TTC549 (cell line): ENCODE data around the gene SRMS.
"Not testable (repeated sequence)": the region's sequence is repeated elsewhere in the genome, so short reads cannot be mapped to it uniquely, and the experiment has no call there.

Experiments used
- FAIRE-seq: peaks from 2 replicates; lab custom pipeline; 2012; peaks lifted over from hg19 to GRCh38; lab: Jason Lieb, UNC

The SRMS gene

GRCh38 chr20:63578224-63579016 is 30.9 kb upstream of the SRMS start:
- no peak for FAIRE-seq

- no peak for FAIRE-seq
Observed at GRCh38 chr20:63577317-63577894, 29.9 kb upstream of the SRMS start.

- FAIRE-seq, result no peak
Observed at GRCh38 chr20:63576311-63576710, 28.8 kb upstream of the SRMS start.

- FAIRE-seq, result no peak
Observed at GRCh38 chr20:63574829-63575743, 27.5 kb upstream of the SRMS start.

- no peak for FAIRE-seq
Observed at GRCh38 chr20:63574156-63574828, 26.7 kb upstream of the SRMS start, which contains the start of gene HELZ2. TSS of gene HELZ2 (minus strand) at chr20:63574239. CDS start at chr20:63572385, 1,854 bp downstream.

- no peak for FAIRE-seq
Observed at GRCh38 chr20:63573647-63574131, 26.1 kb upstream of the SRMS start.

- no peak for FAIRE-seq
Observed at GRCh38 chr20:63572788-63573646, 25.5 kb upstream of the SRMS start.

GRCh38 chr20:63572071-63572787 is 24.7 kb upstream of the SRMS start:
- FAIRE-seq, result no peak

- FAIRE-seq, result not testable (repeated sequence)
Observed at GRCh38 chr20:63571087-63571478, 23.5 kb upstream of the SRMS start.

GRCh38 chr20:63570281-63571086 is 22.9 kb upstream of the SRMS start:
- FAIRE-seq, result no peak

- FAIRE-seq, result no peak
Observed at GRCh38 chr20:63568986-63569949, 21.7 kb upstream of the SRMS start.

GRCh38 chr20:63568170-63568981 is 20.8 kb upstream of the SRMS start:
- no peak for FAIRE-seq

GRCh38 chr20:63567386-63568169 is 20.0 kb upstream of the SRMS start:
- FAIRE-seq, result no peak

- FAIRE-seq, result no peak
Observed at GRCh38 chr20:63567136-63567385, 19.5 kb upstream of the SRMS start.

- no peak for FAIRE-seq
Observed at GRCh38 chr20:63566395-63567135, 19.0 kb upstream of the SRMS start.

- FAIRE-seq, result no peak
Observed at GRCh38 chr20:63565699-63566335, 18.3 kb upstream of the SRMS start.
